HG03575 (cell line): Measurements from ENCODE around the gene SERPINE1.

Source experiments
- ATAC-seq: cut with Tn5 transposase; IDR thresholded peaks from one replicate; pipeline ENCODE4 v1.9.1; 2021; ENCODE audit not compliant: unreplicated experiment, insufficient number of reproducible peaks, low FRiP score; ENCODE audit errors: extremely low read depth

The SERPINE1 gene

DNA sequence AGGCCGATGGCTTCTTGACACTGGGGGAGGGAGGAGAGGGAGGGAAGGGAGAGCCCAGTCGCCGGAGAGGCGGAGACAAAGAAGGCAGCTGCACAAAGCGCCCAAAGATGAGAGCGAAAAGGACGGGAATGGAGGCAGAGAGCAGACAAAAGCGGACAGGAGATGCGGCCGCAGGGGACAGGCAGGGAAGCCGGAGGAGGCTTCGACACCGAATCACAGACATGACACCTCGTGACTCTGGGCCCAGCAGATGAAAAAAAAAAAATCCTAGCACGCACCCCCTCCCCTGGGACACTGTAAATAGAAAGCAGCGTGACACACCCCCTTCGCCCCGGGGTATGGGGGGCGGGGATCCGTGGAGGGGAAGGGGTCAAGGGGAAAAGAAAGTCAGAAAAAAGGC lies 52.2 kb downstream of the SERPINE1 start:
- no peak for ATAC-seq

DNA sequence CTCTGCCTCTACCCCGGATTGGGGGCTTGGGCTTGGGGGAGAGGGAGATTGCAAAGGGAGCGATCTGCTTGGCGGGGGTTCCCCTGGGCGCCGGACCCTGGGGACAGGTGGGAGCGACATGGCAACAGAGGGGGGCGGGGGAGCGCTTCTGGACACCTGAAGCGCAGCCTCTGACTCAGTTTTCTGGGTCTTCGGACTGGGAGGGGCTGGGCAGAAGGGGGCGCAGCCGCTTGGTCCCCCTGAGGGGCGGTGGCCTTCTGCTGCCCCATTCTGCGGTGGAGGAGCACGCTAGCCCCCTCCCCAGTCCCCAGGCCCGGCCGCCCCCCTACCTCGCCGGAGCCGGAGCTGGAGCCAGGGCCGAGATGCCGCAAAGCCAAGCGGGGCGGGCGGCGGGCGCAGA lies 52.8 kb downstream of the SERPINE1 start:
- ATAC-seq = no peak

DNA sequence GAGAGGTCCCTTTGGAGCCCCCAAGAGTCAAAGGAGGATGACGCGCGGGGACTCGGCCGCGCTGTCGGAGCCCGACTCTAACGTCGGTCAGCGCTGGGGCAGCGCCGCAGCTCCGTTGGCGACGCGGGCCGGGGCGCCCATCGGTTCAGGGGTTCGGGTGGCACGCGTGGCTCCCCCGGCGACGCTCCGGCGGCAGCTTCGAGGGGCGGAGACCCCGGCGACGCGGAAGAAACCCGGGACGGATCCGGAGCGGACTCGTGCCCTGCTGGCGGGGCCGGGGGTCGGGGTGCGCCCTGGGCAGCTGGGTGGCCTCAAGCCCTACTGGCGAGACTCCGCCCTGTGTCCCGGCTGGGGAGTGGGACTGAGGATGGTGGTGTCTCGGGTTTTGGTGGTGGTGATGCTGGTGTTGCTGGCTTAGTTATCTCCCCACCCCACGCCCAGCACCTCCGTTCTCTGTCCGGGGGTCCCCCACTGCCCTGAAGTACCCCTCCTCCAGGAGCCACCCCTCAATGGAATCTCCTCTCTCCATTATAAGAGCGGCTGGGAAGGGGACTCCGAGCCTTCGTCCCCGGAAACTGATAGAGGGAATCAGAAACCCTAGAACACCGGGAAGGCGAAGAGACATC lies 53.3 kb downstream of the SERPINE1 start, which contains the start of gene NAT16:
NAT16 (minus strand) TSS at position 164 of the 626 bp plus-strand sequence. CDS start 5,486 bp downstream, outside the sequence.
- ATAC-seq = no peak

DNA sequence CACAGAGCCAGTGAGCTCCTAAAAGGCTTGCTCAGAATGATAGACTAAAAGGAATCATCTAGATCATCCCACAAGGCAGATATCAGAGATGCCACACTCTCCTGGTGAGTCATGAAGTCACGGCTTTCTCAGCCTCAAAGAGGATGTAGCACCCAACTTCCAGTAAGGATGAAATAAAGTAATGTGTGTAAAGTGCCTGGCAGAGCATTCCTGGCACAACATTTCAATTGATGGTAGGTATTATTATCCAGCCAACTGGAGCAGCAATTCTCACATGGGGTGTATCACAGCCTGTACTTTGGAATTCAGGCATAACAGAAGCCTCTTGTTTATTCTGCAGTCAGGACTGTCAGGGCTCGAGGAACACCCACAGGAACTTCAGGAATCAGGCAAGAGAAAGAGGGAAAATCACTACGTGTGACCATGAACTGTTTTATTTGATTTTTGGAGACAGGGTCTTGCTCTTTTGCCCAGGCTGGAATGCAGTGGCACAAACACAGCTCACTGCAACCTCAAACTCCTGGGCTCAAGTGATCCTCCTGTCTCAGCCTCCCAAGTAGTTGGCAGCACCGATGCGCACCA lies 58.4 kb downstream of the SERPINE1 start:
- ATAC-seq = no peak

DNA sequence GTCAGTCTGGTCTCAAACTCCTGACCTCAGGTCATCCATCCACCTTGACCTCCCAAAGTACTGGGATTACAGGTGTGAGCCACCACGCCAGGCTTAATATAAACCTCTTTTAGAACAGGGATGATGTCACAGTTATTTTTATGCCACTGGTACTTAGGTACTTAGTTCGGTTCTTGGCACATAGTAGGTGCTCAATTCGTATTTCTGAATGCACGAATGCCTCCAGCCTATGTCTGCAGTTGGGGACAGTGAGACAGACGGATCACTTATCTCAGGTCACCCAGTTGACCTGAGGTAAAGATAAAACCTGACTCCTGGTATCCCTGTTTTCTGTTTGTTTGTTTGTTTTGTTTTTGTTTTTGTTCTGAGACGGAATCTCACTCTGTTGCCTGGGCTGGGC lies 59.3 kb downstream of the SERPINE1 start:
- no peak for ATAC-seq

DNA sequence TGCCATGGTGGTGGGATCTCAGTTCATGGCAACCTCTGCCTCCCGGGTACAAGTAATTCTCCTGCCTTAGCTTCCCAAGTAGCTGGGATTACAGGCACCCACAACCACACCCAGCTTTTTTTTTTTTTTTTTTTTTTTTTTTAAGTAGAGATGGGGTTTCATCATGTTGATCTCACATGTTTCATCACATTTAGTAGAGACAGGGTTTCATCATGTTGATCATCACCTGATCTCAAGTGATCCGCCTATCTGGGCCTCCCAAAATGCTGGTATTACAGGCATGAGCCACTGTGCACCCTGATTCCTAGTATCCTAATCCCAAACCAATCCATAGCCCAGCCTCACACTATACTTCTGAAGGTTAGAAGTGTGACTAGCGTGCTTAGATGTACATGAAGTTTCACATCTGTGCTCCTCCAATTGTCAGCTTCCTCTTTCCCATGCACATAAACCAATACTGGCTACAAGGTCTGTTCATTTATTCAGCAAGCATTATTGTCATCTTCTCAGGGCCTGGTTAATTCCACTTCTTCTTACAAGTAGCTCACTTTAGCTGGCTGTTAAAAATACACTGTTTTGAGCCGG lies 60.0 kb downstream of the SERPINE1 start:
- ATAC-seq = no peak
